GM23338 (cell line): ENCODE results near the gene MAPK8IP3. TPM values are rescaled to one million over a fixed set of nuclear protein-coding genes. Genes with fewer than 3 reads are reported as not detected.
A peak's percentile ranks its signal among the peaks of the same experiment; 100 is the strongest.

Experiments used
- ATAC-seq: fragments of 200-7000 bp; cut with Tn5 transposase; 3 replicates; pipeline ENCODE4 v1.9.1; 2020
- DNase-seq: peaks from one replicate; pipeline ENCODE4 v3.0.0-alpha.2; 2015; ENCODE audit warnings: low spot score
- H2AFZ ChIP-seq: fragments of 200-600 bp; sonication (generic); 2 replicates; pipeline ENCODE4 v1.8.0; 2016; ENCODE audit warnings: antibody characterized with exemption, mild to moderate bottlenecking, moderate library complexity
- H3F3A ChIP-seq: fragments of 200-600 bp; sonication (generic); replicated peaks from 2 replicates; pipeline ENCODE4 v1.8.0; 2017; ENCODE audit warnings: antibody characterized with exemption, mixed run types, low read depth
- H3K27ac ChIP-seq: fragments of 200-600 bp; sonication (generic); 2 replicates; pipeline ENCODE4 v1.6.1; 2016; ENCODE audit warnings: low read depth
- H3K27me3 ChIP-seq: fragments of 200-600 bp; sonication (generic); 2 replicates; pipeline ENCODE4 v1.8.0; 2016; ENCODE audit warnings: mild to moderate bottlenecking, mixed run types, moderate library complexity; ENCODE audit not compliant: insufficient read depth
- H3K36me3 ChIP-seq: fragments of 200-600 bp; sonication (generic); 2 replicates; pipeline ENCODE4 v1.8.0; 2016; ENCODE audit warnings: mild to moderate bottlenecking; ENCODE audit not compliant: insufficient read depth
- H3K4me1 ChIP-seq: fragments of 200-600 bp; sonication (generic); 2 replicates; pipeline ENCODE4 v1.8.0; 2016; ENCODE audit warnings: mild to moderate bottlenecking, moderate library complexity; ENCODE audit not compliant: insufficient read depth
- H3K4me2 ChIP-seq: fragments of 200-600 bp; sonication (generic); 2 replicates; pipeline ENCODE4 v1.7.1; 2017; ENCODE audit warnings: mixed run types
- H3K4me3 ChIP-seq: fragments of 200-600 bp; sonication (generic); 2 replicates; pipeline ENCODE4 v1.6.1; 2016; ENCODE audit warnings: mixed run types
- H3K79me2 ChIP-seq: fragments of 200-600 bp; sonication (generic); replicated peaks from 2 replicates; pipeline ENCODE4 v1.8.0; 2017; ENCODE audit warnings: mild to moderate bottlenecking; ENCODE audit not compliant: insufficient read depth
- H3K9me2 ChIP-seq: fragments of 200-600 bp; sonication (generic); 2 replicates; pipeline ENCODE4 v1.8.0; 2017; ENCODE audit not compliant: insufficient read depth
- H4K20me1 ChIP-seq: fragments of 200-600 bp; sonication (generic); replicated peaks from 2 replicates; pipeline ENCODE4 v1.8.0; 2017; ENCODE audit warnings: mild to moderate bottlenecking; ENCODE audit not compliant: insufficient read depth
- H3K27ac Mint-ChIP-seq: 2 replicates; pipeline ENCODE4 v1.8.0; 2020; ENCODE audit warnings: inconsistent platforms, mild to moderate bottlenecking, moderate library complexity, mixed read lengths
- H3K27me3 Mint-ChIP-seq: 3 replicates; pipeline ENCODE4 v1.8.0; 2022; ENCODE audit warnings: low read depth, mild to moderate bottlenecking, moderate library complexity, mixed read lengths, inconsistent platforms; ENCODE audit not compliant: insufficient read depth, poor library complexity
- H3K36me3 Mint-ChIP-seq: 3 replicates; pipeline ENCODE4 v1.8.0; 2021; ENCODE audit warnings: low read depth, mild to moderate bottlenecking, inconsistent platforms, moderate library complexity, mixed read lengths
- H3K4me1 Mint-ChIP-seq: 3 replicates; pipeline ENCODE4 v1.8.0; 2020; ENCODE audit warnings: mild to moderate bottlenecking, inconsistent platforms, mixed read lengths
- H3K4me3 Mint-ChIP-seq: 3 replicates; pipeline ENCODE4 v1.8.0; 2021; ENCODE audit warnings: moderate library complexity, mild to moderate bottlenecking, inconsistent platforms, mixed read lengths
- H3K9me3 Mint-ChIP-seq: 3 replicates; pipeline ENCODE4 v1.8.0; 2020; ENCODE audit warnings: moderate library complexity, mild to moderate bottlenecking, inconsistent platforms, mixed read lengths
- CREB1 ChIP-seq: fragments of 250-450 bp; sonication (Bioruptor Pico); IDR thresholded peaks from 2 replicates; pipeline ENCODE4 v1.5.0; 2020; ENCODE audit warnings: low read depth, mild to moderate bottlenecking, moderate library complexity
- CTCF ChIP-seq, 2 experiments: fragments of 200-600 bp in 1 of 2; sonication (generic) in 1 of 2; conservative IDR thresholded peaks; 2 replicates each; pipeline versions ENCODE4 v1.5.1 to v1.6.1; 2016 to 2017; ENCODE audit warnings: antibody characterized with exemption in 2 of 2, low read depth in 2 of 2, mild to moderate bottlenecking in 2 of 2, moderate library complexity in 1 of 2
- ETS1 ChIP-seq: IDR thresholded peaks from 2 replicates; pipeline ENCODE4 v1.6.1; 2016; ENCODE audit warnings: antibody characterized with exemption
- EZH2 ChIP-seq: fragments of 200-600 bp; sonication (generic); IDR thresholded peaks from one replicate; pipeline ENCODE4 v1.8.0; 2017; ENCODE audit warnings: antibody characterized with exemption, mild to moderate bottlenecking, low read depth; ENCODE audit not compliant: unreplicated experiment
- EZH2phosphoT487 ChIP-seq: fragments of 200-600 bp; sonication (generic); IDR thresholded peaks from one replicate; pipeline ENCODE4 v1.8.1; 2018; ENCODE audit warnings: antibody characterized with exemption; ENCODE audit not compliant: unreplicated experiment
- JUNB ChIP-seq: IDR thresholded peaks from one replicate; pipeline ENCODE4 v1.6.1; 2016; ENCODE audit warnings: antibody characterized with exemption; ENCODE audit not compliant: unreplicated experiment
- REST ChIP-seq: IDR thresholded peaks from one replicate; pipeline ENCODE4 v1.6.1; 2018; ENCODE audit warnings: antibody characterized with exemption; ENCODE audit not compliant: unreplicated experiment
- STAT1 ChIP-seq: IDR thresholded peaks from one replicate; pipeline ENCODE4 v1.6.1; 2016; ENCODE audit warnings: antibody characterized with exemption; ENCODE audit not compliant: unreplicated experiment
- ZNF331 ChIP-seq: fragments of 250-450 bp; sonication (Bioruptor Pico); IDR thresholded peaks from 2 replicates; pipeline ENCODE4 v1.5.0; 2020; ENCODE audit warnings: low read depth, mild to moderate bottlenecking, moderate library complexity
- polyA plus RNA-seq: library from polyadenylated mRNA; unstranded; fragments of >200 nt; fragmentation: Nextera tagmentation; extraction: Ambion mirVana; gene quantifications from 2 replicates; pipeline ENCODE4 v1.2.1, GENCODE V29; 2016
- total RNA-seq: library from RNA; depleted of rRNA; stranded (reverse); fragments of >200 nt; shearing (Covaris generic); gene quantifications from 2 replicates; pipeline ENCODE4 v1.2.3, GENCODE V29; 2014

The MAPK8IP3 gene
- total and polyA plus RNA-seq, 2 experiments from 2014 or later = 11.3 to 58.4 TPM

GRCh38 chr16:1794221-1794871 lies 88.4 kb downstream of the MAPK8IP3 start:
- H3K9me3 Mint-ChIP-seq = peaks cover 29% of the 10 kb centered on the region
- H3K36me3 ChIP-seq = no peaks in the 10 kb centered on the region; the same call in 1 of the 2 replicates
- no peaks in the 10 kb centered on the region for H4K20me1 ChIP-seq
- no peaks in the 10 kb centered on the region for H3K9me2 ChIP-seq
- no peak overlapping the region for H2AFZ ChIP-seq
- H3K4me3 Mint-ChIP-seq = no peak overlapping the region
- H3K27ac ChIP-seq = no peak overlapping the region
- no peaks in the 10 kb centered on the region for H3K27me3 ChIP-seq
- no peaks in the 10 kb centered on the region for H3K4me1 Mint-ChIP-seq
- H3K4me1 ChIP-seq = no peaks in the 10 kb centered on the region
- no peak overlapping the region for H3K4me2 ChIP-seq
- TF ChIP-seq CTCF (conservative IDR thresholded peaks at IDR 0.05; ENCODE audit: low read depth in 2 of 2) = no peak
- TF ChIP-seq ZNF331 (CRISPR knock-in tag) = no peak
- no peaks in the 10 kb centered on the region for H3K27me3 Mint-ChIP-seq
- no peak overlapping the region for H3K4me3 ChIP-seq
- H3F3A ChIP-seq = no peaks in the 10 kb centered on the region
- ATAC-seq (peak; percentile 33), DNase-seq (no peak)
- peaks cover 30% of the 10 kb centered on the region for H3K36me3 Mint-ChIP-seq
- H3K79me2 ChIP-seq = no peaks in the 10 kb centered on the region
- no peak overlapping the region for H3K27ac Mint-ChIP-seq

- no peaks in the 10 kb centered on the region for H3K27me3 Mint-ChIP-seq
- no peak overlapping the region for H2AFZ ChIP-seq
- no peak for DNase-seq
- no peak overlapping the region for H3K27ac ChIP-seq
- H3K4me1 Mint-ChIP-seq = no peaks in the 10 kb centered on the region
- no peaks in the 10 kb centered on the region for H3F3A ChIP-seq
- no peak overlapping the region for H3K4me2 ChIP-seq
- H3K9me3 Mint-ChIP-seq = peaks cover 36% of the 10 kb centered on the region
- no peaks in the 10 kb centered on the region for H3K27me3 ChIP-seq
- no peak for ATAC-seq
- H3K4me3 Mint-ChIP-seq = no peak overlapping the region
- H4K20me1 ChIP-seq = no peaks in the 10 kb centered on the region
- H3K9me2 ChIP-seq = no peaks in the 10 kb centered on the region
- H3K4me1 ChIP-seq = no peaks in the 10 kb centered on the region
- H3K36me3 ChIP-seq = no peaks in the 10 kb centered on the region; the same call in 1 of the 2 replicates
- H3K79me2 ChIP-seq = no peaks in the 10 kb centered on the region
- no peak overlapping the region for H3K4me3 ChIP-seq
- H3K36me3 Mint-ChIP-seq = peaks cover 37% of the 10 kb centered on the region
- no peak overlapping the region for H3K27ac Mint-ChIP-seq
- TF ChIP-seq EZH2phosphoT487 (no peak), CREB1 (no peak), JUNB (no peak), ZNF331 (CRISPR knock-in tag) (no peak), ETS1 (no peak), EZH2 (no peak), REST (no peak), STAT1 (no peak)
These were observed 89.1 kb downstream of the MAPK8IP3 start for GRCh38 chr16:1794908-1795666.
